ENCODE data around the gene PGS1.

Gene PGS1

DNA sequence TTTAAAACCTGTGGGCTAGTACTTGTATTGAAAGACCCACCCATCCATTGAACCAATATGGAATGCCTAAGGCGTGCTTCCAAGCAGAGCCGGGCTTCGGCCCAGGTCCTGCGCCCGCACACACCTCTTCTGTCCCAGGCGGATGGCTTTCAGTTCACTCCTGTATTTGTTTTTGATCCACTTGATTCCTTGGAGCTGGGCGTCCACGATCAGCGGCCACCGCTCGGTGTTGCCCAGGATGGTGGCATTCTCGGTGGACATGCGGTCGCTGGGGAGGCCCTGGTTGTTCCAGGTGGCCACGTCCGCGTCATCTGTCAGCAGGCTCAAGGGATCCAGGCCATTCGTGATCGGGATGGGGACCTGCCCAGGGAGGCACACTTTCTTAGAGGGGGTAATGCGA, 75.9 kb downstream of the PGS1 start:
- Histone ChIP-seq H3K4me3 (ENCODE audit: low read depth in 1 of 2, low read length in 2 of 2) (no peak overlapping the region), H4K20me1 (ENCODE audit: insufficient read depth, low read length) (no peaks in the 10 kb centered on the region), H3K4me2 (ENCODE audit: insufficient read depth, low read length) (no peak overlapping the region), H3K36me3 (ENCODE audit: insufficient read depth, low read length) (no peaks in the 10 kb centered on the region), H3K4me1 (ENCODE audit: insufficient read depth, low read length) (no peaks in the 10 kb centered on the region), H3K9ac (ENCODE audit: low read depth, low read length) (no peak overlapping the region), H3K9me3 (ENCODE audit: insufficient read depth, low read length, severe bottlenecking) (no peaks in the 10 kb centered on the region), H2AFZ (ENCODE audit: low read depth, low read length) (no peak overlapping the region), H3K79me2 (ENCODE audit: insufficient read depth, low read length) (no peaks in the 10 kb centered on the region), H3K27ac (ENCODE audit: low read length) (no peak overlapping the region), H3K27me3 (ENCODE audit: insufficient read depth, low read length, poor library complexity) (no peaks in the 10 kb centered on the region)
- TF ChIP-seq, protein P1, sequence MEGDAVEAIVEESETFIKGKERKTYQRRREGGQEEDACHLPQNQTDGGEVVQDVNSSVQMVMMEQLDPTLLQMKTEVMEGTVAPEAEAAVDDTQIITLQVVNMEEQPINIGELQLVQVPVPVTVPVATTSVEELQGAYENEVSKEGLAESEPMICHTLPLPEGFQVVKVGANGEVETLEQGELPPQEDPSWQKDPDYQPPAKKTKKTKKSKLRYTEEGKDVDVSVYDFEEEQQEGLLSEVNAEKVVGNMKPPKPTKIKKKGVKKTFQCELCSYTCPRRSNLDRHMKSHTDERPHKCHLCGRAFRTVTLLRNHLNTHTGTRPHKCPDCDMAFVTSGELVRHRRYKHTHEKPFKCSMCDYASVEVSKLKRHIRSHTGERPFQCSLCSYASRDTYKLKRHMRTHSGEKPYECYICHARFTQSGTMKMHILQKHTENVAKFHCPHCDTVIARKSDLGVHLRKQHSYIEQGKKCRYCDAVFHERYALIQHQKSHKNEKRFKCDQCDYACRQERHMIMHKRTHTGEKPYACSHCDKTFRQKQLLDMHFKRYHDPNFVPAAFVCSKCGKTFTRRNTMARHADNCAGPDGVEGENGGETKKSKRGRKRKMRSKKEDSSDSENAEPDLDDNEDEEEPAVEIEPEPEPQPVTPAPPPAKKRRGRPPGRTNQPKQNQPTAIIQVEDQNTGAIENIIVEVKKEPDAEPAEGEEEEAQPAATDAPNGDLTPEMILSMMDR (IDR thresholded peaks at IDR 0.05; ENCODE audit: borderline replicate concordance, extremely low read depth, low read length, poor library complexity, severe bottlenecking): no peak
- TF ChIP-seq EZH2 (IDR thresholded peaks at IDR 0.05; ENCODE audit: borderline replicate concordance, low read depth, low read length, severe bottlenecking): no peak
- DNase-seq (no peak), ATAC-seq (ENCODE audit: insufficient read depth, low read depth) (no peak)

DNA sequence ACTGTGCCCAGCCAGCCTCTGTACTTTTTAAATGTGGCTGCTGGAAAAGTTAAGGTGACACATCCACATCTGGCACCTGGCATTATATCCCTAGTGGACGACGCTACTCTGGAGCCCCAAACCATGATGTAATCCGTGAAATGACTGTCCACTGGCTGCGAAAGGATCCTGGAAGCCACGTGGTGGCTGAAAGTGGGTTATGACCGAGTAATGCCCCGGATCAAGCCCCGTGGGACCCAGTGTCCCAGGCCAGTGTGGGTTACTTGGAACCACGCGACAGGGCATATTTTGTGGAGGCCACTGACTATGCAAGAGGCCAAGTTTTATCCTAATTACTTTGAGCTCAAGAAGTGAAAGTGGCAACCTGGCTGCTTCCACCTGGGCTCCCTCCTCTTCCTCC, 79.6 kb downstream of the PGS1 start:
- Histone ChIP-seq H3K4me2 (ENCODE audit: insufficient read depth, low read length) (no peak overlapping the region), H3K9ac (ENCODE audit: low read depth, low read length) (no peak overlapping the region), H3K27ac (ENCODE audit: low read length) (no peak overlapping the region), H3K79me2 (ENCODE audit: insufficient read depth, low read length) (no peaks in the 10 kb centered on the region), H3K27me3 (ENCODE audit: insufficient read depth, low read length, poor library complexity) (no peaks in the 10 kb centered on the region), H3K36me3 (ENCODE audit: insufficient read depth, low read length) (no peaks in the 10 kb centered on the region), H2AFZ (ENCODE audit: low read depth, low read length) (no peak overlapping the region), H3K9me3 (ENCODE audit: insufficient read depth, low read length, severe bottlenecking) (no peaks in the 10 kb centered on the region), H3K4me3 (ENCODE audit: low read depth in 1 of 2, low read length in 2 of 2) (no peak overlapping the region), H4K20me1 (ENCODE audit: insufficient read depth, low read length) (no peaks in the 10 kb centered on the region; the same call in 1 of the 2 replicates), H3K4me1 (ENCODE audit: insufficient read depth, low read length) (no peaks in the 10 kb centered on the region)
- no peak for DNase-seq
- ATAC-seq (ENCODE audit: insufficient read depth, low read depth): no peak
- TF ChIP-seq, protein P1 (IDR thresholded peaks at IDR 0.05; ENCODE audit: borderline replicate concordance, extremely low read depth, low read length, poor library complexity, severe bottlenecking): no peak
- no peak for TF ChIP-seq EZH2 (IDR thresholded peaks at IDR 0.05; ENCODE audit: borderline replicate concordance, low read depth, low read length, severe bottlenecking)

DNA sequence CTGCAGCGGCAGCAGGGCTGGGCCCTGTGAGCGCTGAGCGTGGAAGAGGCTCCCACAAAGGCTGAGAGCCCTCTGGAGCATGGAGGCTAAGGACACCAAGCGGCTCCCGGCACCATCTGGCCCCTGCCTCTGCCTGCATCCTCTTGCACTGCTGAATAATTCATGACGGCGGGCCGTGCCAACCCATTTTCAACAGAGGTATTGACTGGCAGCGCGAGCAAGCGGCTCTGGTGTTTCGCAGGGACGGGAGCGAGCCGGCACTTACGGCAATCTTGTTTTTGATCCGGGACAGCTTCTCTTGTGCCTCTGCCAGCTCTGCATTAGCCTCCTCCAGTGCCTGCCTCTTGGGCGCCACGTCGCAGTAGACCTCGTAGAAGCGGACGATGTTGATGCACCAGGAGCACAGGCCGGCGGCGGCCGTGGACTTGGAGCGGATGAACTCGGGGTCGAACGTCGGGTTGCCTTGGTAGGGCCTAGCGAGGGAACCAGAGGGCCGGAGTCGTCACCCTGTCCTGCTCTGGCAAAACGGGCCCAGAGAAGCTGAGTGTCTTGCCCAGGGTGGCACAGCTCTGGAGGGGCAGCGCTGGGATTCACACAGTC, 80.4 kb downstream of the PGS1 start:
- H3K79me2 ChIP-seq (ENCODE audit: insufficient read depth, low read length): no peaks in the 10 kb centered on the region
- no peak overlapping the region for H3K9ac ChIP-seq (ENCODE audit: low read depth, low read length)
- no peaks in the 10 kb centered on the region for H3K9me3 ChIP-seq (ENCODE audit: insufficient read depth, low read length, severe bottlenecking)
- DNase-seq (no peak), ATAC-seq (ENCODE audit: insufficient read depth, low read depth) (no peak)
- no peak overlapping the region for H3K27ac ChIP-seq (ENCODE audit: low read length)
- H3K4me3 ChIP-seq (ENCODE audit: low read depth in 1 of 2, low read length in 2 of 2): no peak overlapping the region
- no peak for TF ChIP-seq EZH2 (IDR thresholded peaks at IDR 0.05; ENCODE audit: borderline replicate concordance, low read depth, low read length, severe bottlenecking)
- TF ChIP-seq, protein P1 (IDR thresholded peaks at IDR 0.05; ENCODE audit: borderline replicate concordance, extremely low read depth, low read length, poor library complexity, severe bottlenecking): no peak
- H3K4me2 ChIP-seq (ENCODE audit: insufficient read depth, low read length): no peak overlapping the region
- H4K20me1 ChIP-seq (ENCODE audit: insufficient read depth, low read length): no peaks in the 10 kb centered on the region; the same call in 1 of the 2 replicates
- H3K36me3 ChIP-seq (ENCODE audit: insufficient read depth, low read length): no peaks in the 10 kb centered on the region
- H2AFZ ChIP-seq (ENCODE audit: low read depth, low read length): no peak overlapping the region
- no peaks in the 10 kb centered on the region for H3K27me3 ChIP-seq (ENCODE audit: insufficient read depth, low read length, poor library complexity)
- no peaks in the 10 kb centered on the region for H3K4me1 ChIP-seq (ENCODE audit: insufficient read depth, low read length)

Measured in DND-41 (cell line).